IMR-90 (cell line): ENCODE data around the gene RBFOX1. TPM values are rescaled to one million over a fixed set of nuclear protein-coding genes. Genes with fewer than 3 reads are reported as not detected.

Source experiments
- ATAC-seq: fragments of 200-7000 bp; cut with Tn5 transposase; 2 replicates; pipeline ENCODE4 v1.9.1; 2020; ENCODE audit warnings: low read depth, mild to moderate bottlenecking, moderate library complexity
- BruUV-seq: library from RNA; stranded (reverse); fragments of 400-500 nt; replicated peaks from 2 replicates; lab custom pipeline; 2021; lab: Mats Ljungman, UMichigan
- CTCF ChIA-PET: fragments of 300-600 bp; formaldehyde crosslinking; extraction: SDS; loops from one replicate; lab custom pipeline; 2021; ENCODE audit warnings: antibody characterized with exemption; lab: Yijun Ruan, JAX
- POLR2A ChIA-PET: fragments of 300-600 bp; sonication (Branson Sonifier 250); formaldehyde crosslinking; loops from one replicate; lab custom pipeline; 2022; ENCODE audit warnings: antibody characterized with exemption; ENCODE audit not compliant: unreplicated experiment; lab: Charles Lee
- DNase-seq: peaks from one replicate; pipeline ENCODE4 v3.0.0; 2013
- H2AFZ ChIP-seq: replicated peaks from 2 replicates; pipeline ENCODE3; 2013; ENCODE audit warnings: low read length, mild to moderate bottlenecking; ENCODE audit not compliant: poor library complexity
- H2AK5ac ChIP-seq: 2 replicates; pipeline ENCODE4 v1.6.1; 2013; ENCODE audit warnings: low read depth, low read length, inconsistent platforms
- H2AK9ac ChIP-seq: replicated peaks from 2 replicates; pipeline ENCODE3; 2013; ENCODE audit warnings: mild to moderate bottlenecking, low read depth, low read length, moderate library complexity; ENCODE audit not compliant: poor library complexity
- H2BK120ac ChIP-seq: 2 replicates; pipeline ENCODE4 v1.6.1; 2013; ENCODE audit warnings: low read depth, low read length, inconsistent platforms
- H2BK15ac ChIP-seq: 3 replicates; pipeline ENCODE4 v1.6.1; 2013; ENCODE audit warnings: low read depth, low read length, inconsistent platforms
- H2BK20ac ChIP-seq: 2 replicates; pipeline ENCODE4 v1.6.1; 2013; ENCODE audit warnings: low read depth, mild to moderate bottlenecking, inconsistent platforms, low read length, moderate library complexity
- H2BK5ac ChIP-seq: 2 replicates; pipeline ENCODE4 v1.6.1; 2013; ENCODE audit warnings: mild to moderate bottlenecking, low read depth, low read length, inconsistent platforms; ENCODE audit not compliant: poor library complexity, severe bottlenecking
- H3K14ac ChIP-seq: replicated peaks from 2 replicates; pipeline ENCODE4 v1.6.1; 2013; ENCODE audit warnings: low read depth, low read length, inconsistent platforms
- H3K18ac ChIP-seq: 2 replicates; pipeline ENCODE4 v1.6.1; 2013; ENCODE audit warnings: low read depth, low read length, control low read depth
- H3K23ac ChIP-seq: 2 replicates; pipeline ENCODE4 v1.6.1; 2013; ENCODE audit warnings: low read depth, low read length, inconsistent platforms
- H3K27ac ChIP-seq: 2 replicates; pipeline ENCODE4 v1.5.1; 2013; ENCODE audit warnings: mild to moderate bottlenecking, control low read depth, low read length; ENCODE audit not compliant: insufficient read depth
- H3K27me3 ChIP-seq: 2 replicates; pipeline ENCODE4 v1.6.1; 2013; ENCODE audit warnings: low read length; ENCODE audit not compliant: control insufficient read depth, insufficient read depth
- H3K36me3 ChIP-seq: 2 replicates; pipeline ENCODE4 v1.6.1; 2013; ENCODE audit warnings: low read length, mixed read lengths; ENCODE audit not compliant: control insufficient read depth, insufficient read depth
- H3K4ac ChIP-seq: 2 replicates; pipeline ENCODE4 v1.6.1; 2013; ENCODE audit warnings: low read depth, low read length, inconsistent platforms
- H3K4me1 ChIP-seq: 2 replicates; pipeline ENCODE4 v1.6.1; 2013; ENCODE audit warnings: low read length, mixed read lengths; ENCODE audit not compliant: control insufficient read depth, insufficient read depth
- H3K4me2 ChIP-seq: 2 replicates; pipeline ENCODE4 v1.6.1; 2013; ENCODE audit warnings: low read depth, mild to moderate bottlenecking, control low read depth, low read length, moderate library complexity
- H3K4me3 ChIP-seq: 2 replicates; pipeline ENCODE4 v1.5.1; 2013; ENCODE audit warnings: low read depth, mild to moderate bottlenecking, control low read depth, low read length, moderate library complexity; ENCODE audit not compliant: insufficient read depth
- H3K56ac ChIP-seq: 2 replicates; pipeline ENCODE4 v1.6.1; 2013; ENCODE audit warnings: low read length, inconsistent platforms; ENCODE audit not compliant: insufficient read depth; ENCODE audit errors: extremely low read depth
- H3K79me1 ChIP-seq, 2 experiments: 2 replicates each; pipeline ENCODE4 v1.6.1; 2013; ENCODE audit warnings: low read length in 2 of 2, inconsistent platforms in 1 of 2, low read depth in 1 of 2
- H3K9ac ChIP-seq: 2 replicates; pipeline ENCODE4 v1.6.1; 2013; ENCODE audit warnings: low read depth, low read length, control low read depth
- H3K9me1 ChIP-seq: 2 replicates; pipeline ENCODE4 v1.6.1; 2013; ENCODE audit warnings: low read length, inconsistent platforms; ENCODE audit not compliant: insufficient read depth
- H3K9me3 ChIP-seq: 2 replicates; pipeline ENCODE4 v1.6.1; 2013; ENCODE audit warnings: low read length; ENCODE audit not compliant: control insufficient read depth, insufficient read depth
- H4K20me1 ChIP-seq: 2 replicates; pipeline ENCODE4 v1.6.1; 2013; ENCODE audit warnings: low read length, inconsistent platforms; ENCODE audit not compliant: insufficient read depth
- H4K5ac ChIP-seq: 2 replicates; pipeline ENCODE4 v1.6.1; 2013; ENCODE audit warnings: mild to moderate bottlenecking, low read depth, low read length, control low read depth
- H4K8ac ChIP-seq, 2 experiments: 2 replicates each; pipeline ENCODE4 v1.6.1; 2013; ENCODE audit warnings: low read depth in 2 of 2, low read length in 2 of 2, control low read depth in 1 of 2, inconsistent platforms in 1 of 2
- H4K91ac ChIP-seq: 2 replicates; pipeline ENCODE4 v1.6.1; 2013; ENCODE audit warnings: low read depth, low read length, inconsistent platforms; ENCODE audit not compliant: insufficient read depth
- BHLHE40 ChIP-seq: fragments of 150-350 bp; IDR thresholded peaks from 2 replicates; pipeline ENCODE4 v1.6.1; 2016; ENCODE audit warnings: mild to moderate bottlenecking, low read depth, low read length
- CTCF ChIP-seq: conservative IDR thresholded peaks from 2 replicates; pipeline ENCODE4 v1.5.1; 2012; ENCODE audit warnings: mild to moderate bottlenecking, low read depth, low read length, improper control_type of control experiment
- ELK1 ChIP-seq: fragments of 150-350 bp; IDR thresholded peaks from 2 replicates; pipeline ENCODE4 v1.6.1; 2016; ENCODE audit warnings: low read depth, mild to moderate bottlenecking, low read length, moderate library complexity, borderline replicate concordance
- FOS ChIP-seq: fragments of 150-350 bp; IDR thresholded peaks from 2 replicates; pipeline ENCODE4 v1.6.1; 2016; ENCODE audit warnings: low read depth, low read length
- MAZ ChIP-seq: IDR thresholded peaks from 2 replicates; pipeline ENCODE4 v1.6.1; 2012; ENCODE audit warnings: low read depth, mild to moderate bottlenecking, low read length, improper control_type of control experiment, moderate library complexity, borderline replicate concordance
- MXI1 ChIP-seq: IDR thresholded peaks from 2 replicates; pipeline ENCODE4 v1.6.1; 2012; ENCODE audit warnings: low read depth, mild to moderate bottlenecking, low read length, moderate library complexity, borderline replicate concordance
- NFE2L2 ChIP-seq: fragments of 150-350 bp; IDR thresholded peaks from 2 replicates; pipeline ENCODE4 v1.6.1; 2016; ENCODE audit warnings: low read depth, mild to moderate bottlenecking, low read length
- POLR2A ChIP-seq: IDR thresholded peaks from 2 replicates; pipeline ENCODE4 v1.6.1; 2012; ENCODE audit warnings: mild to moderate bottlenecking, low read depth, low read length
- RAD21 ChIP-seq: IDR thresholded peaks from 2 replicates; pipeline ENCODE4 v1.6.1; 2012; ENCODE audit warnings: low read length, improper control_type of control experiment
- USF2 ChIP-seq: fragments of 150-350 bp; IDR thresholded peaks from 2 replicates; pipeline ENCODE4 v1.6.1; 2017; ENCODE audit warnings: mild to moderate bottlenecking, antibody characterized with exemption, low read length, low read depth
- WGBS, 2 experiments: methylation state at CpG; one replicate each; pipeline versions ENCODE4 v1.1.5 to v1.1.7; 2013; ENCODE audit warnings: missing lambda C conversion rate in 2 of 2; ENCODE audit not compliant: insufficient read length in 1 of 2; ENCODE audit errors: extremely low coverage in 2 of 2; 5-methylcytosine and 5-hydroxymethylcytosine counted together
- dilution Hi-C: fragments of 300-500 bp; cut with HindIII; formaldehyde crosslinking; loops from one replicate; pipeline ENCODE4 v1.14.3; 2018; ENCODE audit warnings: low sequenced_read_pairs; ENCODE audit not compliant: unreplicated experiment
- in situ Hi-C: fragments of 300-500 bp; cut with MboI; formaldehyde crosslinking; loops from 3 replicates; pipeline ENCODE4 v1.14.3; 2019; ENCODE audit warnings: low sequenced_read_pairs, inconsistent platforms, mixed read lengths
- intact Hi-C: fragments of 100-400 bp; cut with micrococcal nuclease; formaldehyde crosslinking; loops from 2 replicates; pipeline ENCODE4 v1.10.0; 2022
- polyA plus RNA-seq, 3 experiments: library from polyadenylated mRNA; depleted of rRNA; stranded (reverse); fragments of >200 nt; gene quantifications; 2 replicates each; pipeline ENCODE4 v1.2.3, GENCODE V29; 2012; ENCODE audit warnings: low replicate concordance in 1 of 3
- total RNA-seq: library from RNA; depleted of rRNA; stranded (reverse); fragments of >200 nt; gene quantifications from 2 replicates; pipeline ENCODE4 v1.2.3, GENCODE V29; 2012

The RBFOX1 gene
- total and polyA plus RNA-seq, 2 of the 4 experiments (the other 2 are of a cell fraction), result not detected

- Histone ChIP-seq H3K14ac (no peak overlapping the region), H3K36me3 (no peaks in the 10 kb centered on the region), H4K5ac (no peak overlapping the region), H3K9me1 (no peaks in the 10 kb centered on the region), H3K9ac (no peak overlapping the region), H3K4ac (no peak overlapping the region), H2AFZ (no peak overlapping the region), H3K27me3 (no peaks in the 10 kb centered on the region), H3K9me3 (peaks cover 18% of the 10 kb centered on the region), H2AK9ac (no peak overlapping the region), H3K79me1 (no peaks in the 10 kb centered on the region), H4K8ac (no peak overlapping the region), H3K23ac (no peak overlapping the region), H2BK5ac (no peak overlapping the region), H3K27ac (no peak overlapping the region), H4K91ac (no peak overlapping the region), H3K56ac (no peak overlapping the region), H3K4me2 (no peak overlapping the region), H2BK15ac (no peak overlapping the region), H3K4me1 (no peaks in the 10 kb centered on the region), H3K4me3 (no peak overlapping the region), H2BK20ac (no peak overlapping the region), H2BK120ac (no peak overlapping the region), H4K20me1 (no peaks in the 10 kb centered on the region), H3K18ac (no peak overlapping the region), H2AK5ac (no peak overlapping the region)
- CTCF ChIA-PET, result no interaction called here
- in situ Hi-C loops, result no loop called here
- intact Hi-C loops, result no loop called here
- POLR2A ChIA-PET, result no interaction called here
- DNase-seq (no peak), ATAC-seq (no peak)
- BruUV-seq, result no TSS peak
- TF ChIP-seq USF2 (no peak), MXI1 (no peak), CTCF (no peak), FOS (no peak), ELK1 (no peak), RAD21 (no peak), POLR2A (no peak), NFE2L2 (no peak), BHLHE40 (no peak), MAZ (no peak)
- WGBS, 2 experiments, result no CpG with 5 or more reads among the region's 3 CpGs
- dilution Hi-C loops, result no loop called here
These were observed 307.7 kb downstream of the RBFOX1 start for GRCh38 chr16:7640334-7640733.
